ENCODE results near the gene NRBP1. TPM values are rescaled to one million over a fixed set of nuclear protein-coding genes. Genes with fewer than 3 reads are reported as not detected.

The NRBP1 gene
- total and polyA plus RNA-seq, 9 of the 15 experiments (the other 6 are each of a cell fraction or from before 2014, with no cell fraction given), result 2.9 to 84.5 (median 36.9) TPM

DNA sequence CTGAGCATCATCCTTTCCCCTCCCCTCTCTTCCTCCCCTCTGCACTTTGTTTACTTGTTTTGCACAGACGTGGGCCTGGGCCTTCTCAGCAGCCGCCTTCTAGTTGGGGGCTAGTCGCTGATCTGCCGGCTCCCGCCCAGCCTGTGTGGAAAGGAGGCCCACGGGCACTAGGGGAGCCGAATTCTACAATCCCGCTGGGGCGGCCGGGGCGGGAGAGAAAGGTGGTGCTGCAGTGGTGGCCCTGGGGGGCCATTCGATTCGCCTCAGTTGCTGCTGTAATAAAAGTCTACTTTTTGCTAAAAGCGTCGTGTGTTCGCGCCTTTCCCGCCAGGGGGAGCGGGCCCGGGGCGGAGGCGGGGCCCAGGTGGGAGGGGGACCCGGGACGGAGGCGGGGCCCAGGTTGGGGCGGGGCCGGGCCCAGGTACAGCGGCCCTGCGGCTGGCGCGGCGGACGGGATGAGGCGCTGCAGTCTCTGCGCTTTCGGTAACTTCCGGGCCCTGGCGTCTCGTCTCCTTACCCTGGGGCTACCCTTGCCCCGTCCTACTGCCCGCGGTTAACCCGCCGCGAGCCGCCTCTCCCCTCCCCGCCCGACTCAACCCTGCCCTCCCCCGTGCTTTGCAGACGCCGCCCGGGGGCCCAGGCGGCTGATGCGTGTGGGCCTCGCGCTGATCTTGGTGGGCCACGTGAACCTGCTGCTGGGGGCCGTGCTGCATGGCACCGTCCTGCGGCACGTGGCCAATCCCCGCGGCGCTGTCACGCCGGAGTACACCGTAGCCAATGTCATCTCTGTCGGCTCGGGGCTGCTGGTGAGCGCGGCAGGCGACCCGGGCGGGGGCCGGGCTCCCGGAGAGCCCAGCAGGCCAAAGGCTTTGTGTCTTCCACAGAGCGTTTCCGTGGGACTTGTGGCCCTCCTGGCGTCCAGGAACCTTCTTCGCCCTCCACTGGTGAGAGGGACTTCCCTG lies 13.8 kb downstream of the NRBP1 start, which contains the start of gene KRTCAP3:
Gene KRTCAP3, plus strand, starts transcription at position 424 of the 962 bp plus-strand sequence. Its CDS starts 32 bp downstream, at position 456.
- Histone ChIP-seq H3K27ac (ENCODE audit: extremely low read depth, low read depth, low read length) (peak within 1 kb of the TSS; percentile 68), H3K4me3 (no peak within 1 kb of the TSS), H3K4me2 (ENCODE audit: insufficient read depth, low read length) (peak within 1 kb of the TSS; percentile 40), H3K4me1 (replicated peaks in 1 of 2; ENCODE audit: control insufficient read depth in 2 of 2, insufficient read depth in 2 of 2, low read length in 2 of 2) (peaks cover 12 to 24% of the 10 kb centered on the region in 2 experiments; a peak in 4 of 5 replicates), H4K20me1 (replicated peaks; ENCODE audit: control insufficient read depth, insufficient read depth, low read length) (no peaks in the 10 kb centered on the region), H2AFZ (ENCODE audit: low read depth, low read length) (no peak within 1 kb of the TSS), H3K9ac (ENCODE audit: insufficient read depth in 1 of 2, low read depth in 2 of 2, low read length in 2 of 2) (peak within 1 kb of the TSS; percentile 38 to 74; a peak in 3 of 4 replicates), H3K27me3 (ENCODE audit: control insufficient read depth in 2 of 2, insufficient read depth in 2 of 2, low read length in 2 of 2) (no peaks in the 10 kb centered on the region), H3K79me2 (ENCODE audit: control insufficient read depth, insufficient read depth, low read length) (no peaks in the 10 kb centered on the region), H3K9me1 (ENCODE audit: control insufficient read depth, insufficient read depth, low read length) (peaks cover 4% of the 10 kb centered on the region), H3K9me3 (replicated peaks; ENCODE audit: control insufficient read depth, insufficient read depth, low read depth, low read length) (no peaks in the 10 kb centered on the region), H3K36me3 (ENCODE audit: control insufficient read depth, insufficient read depth, low read length) (peaks cover 60% of the 10 kb centered on the region)
- in situ Hi-C loops (cut with MboI), result no loop called here
- WGBS (ENCODE audit: insufficient coverage, low coverage, missing lambda C conversion rate), result 91% methylated on average over 28 of the region's 80 CpGs
- FAIRE-seq, result no peak
- DNase-seq (ENCODE audit: extremely low read depth in 1 of 4, low spot score in 3 of 4), result peak in 3 of 4 experiments; percentile 41 to 78 (median 73)
- CTCF ChIA-PET (ENCODE audit: low intra/inter-chr PET ratio), result no interaction called here
- POLR2A ChIA-PET, result interaction anchor here (0.6 to 5.0 kb wide), 6 partner anchors 7 to 1452 kb away, joined by 3 to 58 read pairs (median 4); partner anchors contain the start of genes NRBP1 and WDR43
- no TSS peak for BruUV-seq (replicated peaks)
- ATAC-seq, result peak; percentile 36
- intact Hi-C loops (cut with micrococcal nuclease), result no loop called here
- TF ChIP-seq PHTF2 (CRISPR knock-in tag; IDR thresholded peaks at IDR 0.05) (no peak), ZBTB43 (CRISPR knock-in tag; IDR thresholded peaks at IDR 0.05) (no peak), ZNF134 (CRISPR knock-in tag; conservative IDR thresholded peaks at IDR 0.05) (no peak), ZNF239 (CRISPR knock-in tag; IDR thresholded peaks at IDR 0.05) (no peak), ZNF830 (CRISPR knock-in tag; IDR thresholded peaks at IDR 0.05) (no peak), IRF2 (CRISPR knock-in tag; IDR thresholded peaks at IDR 0.05) (no peak), RBM22 (IDR thresholded peaks at IDR 0.05; ENCODE audit: low read depth, low read length, poor library complexity, severe bottlenecking) (peak; percentile 86), MXI1 (IDR thresholded peaks at IDR 0.05; ENCODE audit: low read depth, low read length) (no peak), RNF219 (CRISPR knock-in tag; IDR thresholded peaks at IDR 0.05) (no peak), THAP7 (CRISPR knock-in tag; IDR thresholded peaks at IDR 0.05) (no peak)
- TF ChIP-seq, protein P1, sequence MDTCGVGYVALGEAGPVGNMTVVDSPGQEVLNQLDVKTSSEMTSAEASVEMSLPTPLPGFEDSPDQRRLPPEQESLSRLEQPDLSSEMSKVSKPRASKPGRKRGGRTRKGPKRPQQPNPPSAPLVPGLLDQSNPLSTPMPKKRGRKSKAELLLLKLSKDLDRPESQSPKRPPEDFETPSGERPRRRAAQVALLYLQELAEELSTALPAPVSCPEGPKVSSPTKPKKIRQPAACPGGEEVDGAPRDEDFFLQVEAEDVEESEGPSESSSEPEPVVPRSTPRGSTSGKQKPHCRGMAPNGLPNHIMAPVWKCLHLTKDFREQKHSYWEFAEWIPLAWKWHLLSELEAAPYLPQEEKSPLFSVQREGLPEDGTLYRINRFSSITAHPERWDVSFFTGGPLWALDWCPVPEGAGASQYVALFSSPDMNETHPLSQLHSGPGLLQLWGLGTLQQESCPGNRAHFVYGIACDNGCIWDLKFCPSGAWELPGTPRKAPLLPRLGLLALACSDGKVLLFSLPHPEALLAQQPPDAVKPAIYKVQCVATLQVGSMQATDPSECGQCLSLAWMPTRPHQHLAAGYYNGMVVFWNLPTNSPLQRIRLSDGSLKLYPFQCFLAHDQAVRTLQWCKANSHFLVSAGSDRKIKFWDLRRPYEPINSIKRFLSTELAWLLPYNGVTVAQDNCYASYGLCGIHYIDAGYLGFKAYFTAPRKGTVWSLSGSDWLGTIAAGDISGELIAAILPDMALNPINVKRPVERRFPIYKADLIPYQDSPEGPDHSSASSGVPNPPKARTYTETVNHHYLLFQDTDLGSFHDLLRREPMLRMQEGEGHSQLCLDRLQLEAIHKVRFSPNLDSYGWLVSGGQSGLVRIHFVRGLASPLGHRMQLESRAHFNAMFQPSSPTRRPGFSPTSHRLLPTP (IDR thresholded peaks at IDR 0.05; ENCODE audit: borderline replicate concordance, extremely low read depth, insufficient read length), result no peak

All from K562 (cell line).